ENCODE results near the gene RSPH9.
"Not testable (repeated sequence)": the region's sequence is repeated elsewhere in the genome, so short reads cannot be mapped to it uniquely, and the experiment has no call there.

The RSPH9 gene

DNA sequence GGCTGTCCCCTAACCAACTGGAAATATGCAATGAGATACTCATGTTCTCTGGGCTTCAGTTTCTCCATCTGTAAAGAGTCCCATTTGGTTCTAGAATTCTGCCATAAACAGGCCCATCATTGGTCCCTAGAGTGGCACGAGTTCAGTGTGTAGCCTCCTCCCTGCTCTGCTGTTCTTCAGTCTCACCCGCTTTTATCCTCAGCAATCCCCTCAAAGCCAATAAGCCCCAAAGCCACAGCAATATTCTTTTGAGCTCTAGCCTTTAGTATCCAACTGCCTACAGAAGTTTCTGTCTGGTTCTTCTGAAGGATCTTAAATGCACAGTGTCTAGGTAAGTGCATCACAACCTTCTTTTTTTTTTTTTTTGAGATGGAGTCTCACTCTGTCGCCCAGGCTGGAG lies 52.6 kb downstream of the RSPH9 start:
- H3K18ac ChIP-seq (ENCODE audit: low read length) = no peak overlapping the region
- H3K9ac ChIP-seq (ENCODE audit: low read depth, low read length, poor library complexity) = no peak overlapping the region
- peaks cover 24 to 44% of the 10 kb centered on the region in 2 donors for H3K4me1 ChIP-seq (ENCODE audit: control insufficient read depth in 2 of 2, insufficient read depth in 1 of 2, low read depth in 1 of 2, low read length in 2 of 2)
- H2BK120ac ChIP-seq (ENCODE audit: low read depth, low read length) = no peak overlapping the region
- H2AK5ac ChIP-seq (ENCODE audit: low read depth, low read length) = no peak overlapping the region
- no peak overlapping the region for H4K8ac ChIP-seq (ENCODE audit: low read depth, low read length)
- no peak overlapping the region for H2AFZ ChIP-seq (ENCODE audit: low read length)
- H3K9me3 ChIP-seq (replicated peaks in 1 of 2; ENCODE audit: control insufficient read depth in 2 of 2, insufficient read depth in 1 of 2, low read depth in 1 of 2, low read length in 2 of 2) = no peaks in the 10 kb centered on the region
- no peak overlapping the region for H3K14ac ChIP-seq (ENCODE audit: low read length)
- no peak overlapping the region for H4K91ac ChIP-seq (ENCODE audit: low read depth, low read length, poor library complexity)
- no peak for DNase-seq (ENCODE audit: low spot score)
- no peak overlapping the region for H3K23ac ChIP-seq (ENCODE audit: low read depth, low read length, poor library complexity)
- no peaks in the 10 kb centered on the region for H3K27me3 ChIP-seq (ENCODE audit: control insufficient read depth in 3 of 3, insufficient read depth in 3 of 3, low read depth in 1 of 3, low read length in 3 of 3)
- no peak overlapping the region for H3K27ac ChIP-seq (replicated peaks; ENCODE audit: low read length)
- no peak overlapping the region for H2BK12ac ChIP-seq (ENCODE audit: low read length)
- no peak overlapping the region for H3K4ac ChIP-seq (ENCODE audit: low read length)
- H3K36me3 ChIP-seq (replicated peaks in 1 of 2; ENCODE audit: control insufficient read depth in 2 of 2, insufficient read depth in 2 of 2, low read length in 2 of 2) = no peaks in the 10 kb centered on the region
- no peak overlapping the region for H2BK15ac ChIP-seq (ENCODE audit: low read length)
- WGBS, 2 donors (ENCODE audit: extremely low coverage in 2 of 2, insufficient read length in 2 of 2, insufficient replicate concordance in 1 of 2) = no CpG with 5 or more reads among the region's 3 CpGs
- no peak overlapping the region for H2BK5ac ChIP-seq (ENCODE audit: low read length)
- no peaks in the 10 kb centered on the region for H3K79me1 ChIP-seq (ENCODE audit: low read depth, low read length)
- H3K4me3 ChIP-seq (ENCODE audit: low read length in 2 of 2) = no peak overlapping the region
- H3K4me2 ChIP-seq (ENCODE audit: insufficient read depth, low read length, poor library complexity, severe bottlenecking) = no peak overlapping the region

DNA sequence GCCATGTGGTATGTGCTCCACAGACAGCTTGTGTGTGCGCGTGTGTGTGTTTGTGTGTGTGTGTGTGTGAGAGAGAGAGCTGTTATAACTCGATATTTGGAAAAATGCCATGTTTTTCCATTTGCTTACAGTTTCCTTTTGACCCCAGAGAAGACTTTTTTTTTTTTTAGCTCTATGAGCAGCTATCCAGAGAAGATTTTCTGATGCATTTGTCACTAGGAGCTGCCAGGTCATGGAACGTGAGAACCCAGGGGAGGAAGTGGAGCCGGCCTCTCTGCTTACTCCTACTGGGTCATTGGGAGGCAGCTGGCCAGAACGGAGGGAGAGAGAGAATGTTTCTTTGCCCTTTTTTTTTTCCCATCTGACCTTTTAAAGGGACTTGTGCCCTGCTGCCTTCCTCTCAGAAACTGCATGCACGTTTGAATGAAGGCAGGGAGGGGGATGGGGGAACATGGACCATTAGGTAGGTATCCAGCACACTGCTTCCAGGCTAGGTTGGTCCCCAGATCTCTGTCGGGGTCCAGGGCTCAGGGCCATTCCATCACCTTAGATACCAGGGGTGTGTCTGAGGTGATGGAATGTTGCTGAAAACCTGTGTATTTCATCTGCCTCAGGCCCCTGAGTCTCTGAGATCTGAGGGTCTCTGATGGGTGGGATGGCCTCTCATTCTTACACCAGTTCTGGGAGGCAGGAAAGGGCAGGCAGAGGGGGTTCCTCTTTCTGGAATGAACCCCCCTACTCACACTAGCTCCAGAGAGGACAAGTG lies 53.9 kb downstream of the RSPH9 start:
- H3K4me1 ChIP-seq (ENCODE audit: control insufficient read depth in 2 of 2, insufficient read depth in 1 of 2, low read depth in 1 of 2, low read length in 2 of 2) = peaks cover 33 to 50% of the 10 kb centered on the region in 2 donors
- H3K79me1 ChIP-seq (ENCODE audit: low read depth, low read length) = no peaks in the 10 kb centered on the region
- no peak overlapping the region for H2BK15ac ChIP-seq (ENCODE audit: low read length)
- H3K4me3 ChIP-seq (ENCODE audit: low read length in 2 of 2) = no peak overlapping the region
- peak overlapping the region; percentile 10 for H2AFZ ChIP-seq (ENCODE audit: low read length)
- no peak overlapping the region for H2AK5ac ChIP-seq (ENCODE audit: low read depth, low read length)
- H3K23ac ChIP-seq (ENCODE audit: low read depth, low read length, poor library complexity) = no peak overlapping the region
- no peak overlapping the region for H2BK5ac ChIP-seq (ENCODE audit: low read length)
- no peak overlapping the region for H2BK12ac ChIP-seq (ENCODE audit: low read length)
- no CpG with 5 or more reads among the region's 8 CpGs for WGBS, 2 donors (ENCODE audit: extremely low coverage in 2 of 2, insufficient read length in 2 of 2, insufficient replicate concordance in 1 of 2)
- no peak overlapping the region for H4K8ac ChIP-seq (ENCODE audit: low read depth, low read length)
- no peak overlapping the region for H3K9ac ChIP-seq (ENCODE audit: low read depth, low read length, poor library complexity)
- no peaks in the 10 kb centered on the region for H3K9me3 ChIP-seq (replicated peaks in 1 of 2; ENCODE audit: control insufficient read depth in 2 of 2, insufficient read depth in 1 of 2, low read depth in 1 of 2, low read length in 2 of 2)
- no peak overlapping the region for H3K14ac ChIP-seq (ENCODE audit: low read length)
- H3K4ac ChIP-seq (ENCODE audit: low read length) = no peak overlapping the region
- no peaks in the 10 kb centered on the region for H3K36me3 ChIP-seq (replicated peaks in 1 of 2; ENCODE audit: control insufficient read depth in 2 of 2, insufficient read depth in 2 of 2, low read length in 2 of 2)
- H3K4me2 ChIP-seq (ENCODE audit: insufficient read depth, low read length, poor library complexity, severe bottlenecking) = no peak overlapping the region
- H3K27me3 ChIP-seq (ENCODE audit: control insufficient read depth in 3 of 3, insufficient read depth in 3 of 3, low read depth in 1 of 3, low read length in 3 of 3) = no peaks in the 10 kb centered on the region
- no peak overlapping the region for H3K18ac ChIP-seq (ENCODE audit: low read length)
- no peak overlapping the region for H2BK120ac ChIP-seq (ENCODE audit: low read depth, low read length)
- no peak overlapping the region for H4K91ac ChIP-seq (ENCODE audit: low read depth, low read length, poor library complexity)
- DNase-seq (ENCODE audit: low spot score) = no peak
- H3K27ac ChIP-seq (replicated peaks; ENCODE audit: low read length) = peak overlapping the region; percentile 3

DNA sequence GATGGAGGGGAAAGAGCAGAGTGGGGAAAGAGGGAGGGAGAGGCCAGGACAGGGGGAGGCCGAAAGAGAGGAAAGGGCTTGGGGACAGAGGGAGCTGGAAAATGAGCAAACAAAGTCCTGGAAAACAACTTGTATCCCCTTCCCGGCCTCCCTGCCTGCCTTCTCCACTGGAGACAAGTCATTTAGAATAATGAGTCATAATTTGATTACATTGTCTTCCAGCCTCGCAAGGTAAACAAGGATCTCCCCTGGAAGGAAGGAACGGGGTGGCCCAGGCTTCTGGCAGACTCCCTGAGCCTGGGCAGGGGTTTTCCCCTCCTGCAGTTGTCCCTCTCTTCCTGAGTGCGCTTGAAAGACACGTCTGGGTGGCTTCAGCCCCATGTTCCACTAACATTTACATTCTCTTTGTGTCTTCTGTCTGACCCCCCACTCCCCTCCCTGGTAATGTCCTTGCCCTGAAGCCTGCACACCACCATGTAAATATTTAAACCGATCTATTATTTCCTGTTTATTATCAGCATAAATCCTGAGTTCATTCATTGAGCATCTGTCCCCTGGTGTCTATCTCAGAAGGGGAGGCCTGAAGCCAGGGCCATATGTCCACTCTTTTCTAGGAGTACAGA lies 54.8 kb downstream of the RSPH9 start:
- H3K27ac ChIP-seq (replicated peaks; ENCODE audit: low read length) = no peak overlapping the region
- H4K8ac ChIP-seq (ENCODE audit: low read depth, low read length) = no peak overlapping the region
- H2AK5ac ChIP-seq (ENCODE audit: low read depth, low read length) = no peak overlapping the region
- H3K4me3 ChIP-seq (ENCODE audit: low read length in 2 of 2) = no peak overlapping the region
- H2BK15ac ChIP-seq (ENCODE audit: low read length) = no peak overlapping the region
- no peak overlapping the region for H2BK120ac ChIP-seq (ENCODE audit: low read depth, low read length)
- H2BK12ac ChIP-seq (ENCODE audit: low read length) = no peak overlapping the region
- no peak overlapping the region for H4K91ac ChIP-seq (ENCODE audit: low read depth, low read length, poor library complexity)
- no peak overlapping the region for H3K23ac ChIP-seq (ENCODE audit: low read depth, low read length, poor library complexity)
- peaks cover 34 to 48% of the 10 kb centered on the region in 2 donors for H3K4me1 ChIP-seq (ENCODE audit: control insufficient read depth in 2 of 2, insufficient read depth in 1 of 2, low read depth in 1 of 2, low read length in 2 of 2)
- WGBS, 2 donors (ENCODE audit: extremely low coverage in 2 of 2, insufficient read length in 2 of 2, insufficient replicate concordance in 1 of 2) = no CpG with 5 or more reads among the region's 7 CpGs
- DNase-seq (ENCODE audit: low spot score) = no peak
- no peaks in the 10 kb centered on the region for H3K36me3 ChIP-seq (replicated peaks in 1 of 2; ENCODE audit: control insufficient read depth in 2 of 2, insufficient read depth in 2 of 2, low read length in 2 of 2)
- H2AFZ ChIP-seq (ENCODE audit: low read length) = peak overlapping the region; percentile 69
- H3K9me3 ChIP-seq (replicated peaks in 1 of 2; ENCODE audit: control insufficient read depth in 2 of 2, insufficient read depth in 1 of 2, low read depth in 1 of 2, low read length in 2 of 2) = no peaks in the 10 kb centered on the region
- no peak overlapping the region for H3K4me2 ChIP-seq (ENCODE audit: insufficient read depth, low read length, poor library complexity, severe bottlenecking)
- H3K4ac ChIP-seq (ENCODE audit: low read length) = no peak overlapping the region
- no peak overlapping the region for H3K18ac ChIP-seq (ENCODE audit: low read length)
- H2BK5ac ChIP-seq (ENCODE audit: low read length) = no peak overlapping the region
- H3K79me1 ChIP-seq (ENCODE audit: low read depth, low read length) = no peaks in the 10 kb centered on the region
- H3K14ac ChIP-seq (ENCODE audit: low read length) = no peak overlapping the region
- H3K27me3 ChIP-seq (ENCODE audit: control insufficient read depth in 3 of 3, insufficient read depth in 3 of 3, low read depth in 1 of 3, low read length in 3 of 3) = no peaks in the 10 kb centered on the region
- no peak overlapping the region for H3K9ac ChIP-seq (ENCODE audit: low read depth, low read length, poor library complexity)

DNA sequence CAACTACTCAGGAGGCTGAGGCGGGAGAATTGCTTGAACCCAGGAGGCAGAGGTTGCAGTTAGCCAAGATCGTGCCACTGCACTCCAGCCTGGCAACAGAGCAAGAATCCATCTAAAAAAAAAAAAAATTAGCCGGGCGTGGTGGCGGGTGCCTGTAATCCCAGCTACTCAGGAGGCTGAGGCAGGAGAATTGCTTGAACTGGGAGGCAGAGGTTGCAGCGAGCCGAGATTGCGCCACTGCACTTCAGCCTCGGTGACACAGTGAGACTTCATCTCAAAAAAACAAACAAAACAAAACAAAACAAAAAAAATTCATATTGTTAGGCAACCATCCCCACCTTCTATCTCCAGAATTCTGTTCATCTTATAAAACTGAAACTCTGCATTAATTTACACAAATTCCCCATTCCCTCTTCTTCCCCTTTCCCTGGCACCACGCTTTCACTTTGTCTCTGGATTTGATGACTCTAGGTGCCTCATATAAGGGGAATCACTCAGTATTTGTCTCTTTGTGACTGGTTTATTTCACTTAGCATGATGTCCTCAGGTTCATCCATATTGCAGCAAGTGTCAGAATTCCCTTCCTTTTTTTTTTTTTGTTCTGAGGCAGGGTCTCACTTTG lies 56.2 kb downstream of the RSPH9 start:
- H3K79me1 ChIP-seq (ENCODE audit: low read depth, low read length); H3K9me3 ChIP-seq (replicated peaks in 1 of 2; ENCODE audit: control insufficient read depth in 2 of 2, insufficient read depth in 1 of 2, low read depth in 1 of 2, low read length in 2 of 2); H2BK5ac ChIP-seq (ENCODE audit: low read length); H3K36me3 ChIP-seq (replicated peaks in 1 of 2; ENCODE audit: control insufficient read depth in 2 of 2, insufficient read depth in 2 of 2, low read length in 2 of 2); H4K91ac ChIP-seq (ENCODE audit: low read depth, low read length, poor library complexity); H3K18ac ChIP-seq (ENCODE audit: low read length); H2BK15ac ChIP-seq (ENCODE audit: low read length); H2BK120ac ChIP-seq (ENCODE audit: low read depth, low read length); H3K9ac ChIP-seq (ENCODE audit: low read depth, low read length, poor library complexity); DNase-seq (ENCODE audit: low spot score); H3K14ac ChIP-seq (ENCODE audit: low read length); H2BK12ac ChIP-seq (ENCODE audit: low read length); H2AK5ac ChIP-seq (ENCODE audit: low read depth, low read length); H3K27me3 ChIP-seq (ENCODE audit: control insufficient read depth in 3 of 3, insufficient read depth in 3 of 3, low read depth in 1 of 3, low read length in 3 of 3); H3K4ac ChIP-seq (ENCODE audit: low read length); H4K8ac ChIP-seq (ENCODE audit: low read depth, low read length); H2AFZ ChIP-seq (ENCODE audit: low read length); H3K4me3 ChIP-seq (ENCODE audit: low read length in 2 of 2); H3K23ac ChIP-seq (ENCODE audit: low read depth, low read length, poor library complexity); H3K4me2 ChIP-seq (ENCODE audit: insufficient read depth, low read length, poor library complexity, severe bottlenecking): not testable (repeated sequence)
- peak overlapping the region; percentile 93 for H3K27ac ChIP-seq (replicated peaks; ENCODE audit: low read length)
- H3K4me1 ChIP-seq (ENCODE audit: control insufficient read depth in 2 of 2, insufficient read depth in 1 of 2, low read depth in 1 of 2, low read length in 2 of 2) = peaks cover 28 to 48% of the 10 kb centered on the region in 2 donors
- no CpG with 5 or more reads among the region's 10 CpGs for WGBS, 2 donors (ENCODE audit: extremely low coverage in 2 of 2, insufficient read length in 2 of 2, insufficient replicate concordance in 1 of 2)
